Right ventricle myocardium inferior (tissue), 1 donor: ENCODE data around the gene KIRREL1. TPM values are rescaled to one million over a fixed set of nuclear protein-coding genes. Genes with fewer than 3 reads are reported as not detected.

Experiments used
- ATAC-seq: fragments of 200-7000 bp; cut with Tn5 transposase; one replicate; pipeline ENCODE4 v1.9.1; 2020; ENCODE audit warnings: mild to moderate bottlenecking, moderate library complexity
- DNase-seq: peaks from one replicate; pipeline ENCODE4 v3.0.0; 2021; ENCODE audit errors: missing footprints
- intact Hi-C: fragments of 100-400 bp; cut with DNase I; formaldehyde crosslinking; loops from one replicate; pipeline ENCODE4 v1.11.0; 2022
- total RNA-seq: library from RNA; stranded (reverse); fragmentation: NEBNext Ultra II Directional; extraction: Animal tissue kit (Norgen Biotek cat#: 25700); gene quantifications from one replicate; pipeline ENCODE4 v1.2.1, GENCODE V29; 2021
- donor health status: DM: no; HTN: yes; CAD: no; lungs with severe emphysema.

The KIRREL1 gene
- total RNA-seq, 1 donor from 2014 or later, result 11.3 TPM

DNA sequence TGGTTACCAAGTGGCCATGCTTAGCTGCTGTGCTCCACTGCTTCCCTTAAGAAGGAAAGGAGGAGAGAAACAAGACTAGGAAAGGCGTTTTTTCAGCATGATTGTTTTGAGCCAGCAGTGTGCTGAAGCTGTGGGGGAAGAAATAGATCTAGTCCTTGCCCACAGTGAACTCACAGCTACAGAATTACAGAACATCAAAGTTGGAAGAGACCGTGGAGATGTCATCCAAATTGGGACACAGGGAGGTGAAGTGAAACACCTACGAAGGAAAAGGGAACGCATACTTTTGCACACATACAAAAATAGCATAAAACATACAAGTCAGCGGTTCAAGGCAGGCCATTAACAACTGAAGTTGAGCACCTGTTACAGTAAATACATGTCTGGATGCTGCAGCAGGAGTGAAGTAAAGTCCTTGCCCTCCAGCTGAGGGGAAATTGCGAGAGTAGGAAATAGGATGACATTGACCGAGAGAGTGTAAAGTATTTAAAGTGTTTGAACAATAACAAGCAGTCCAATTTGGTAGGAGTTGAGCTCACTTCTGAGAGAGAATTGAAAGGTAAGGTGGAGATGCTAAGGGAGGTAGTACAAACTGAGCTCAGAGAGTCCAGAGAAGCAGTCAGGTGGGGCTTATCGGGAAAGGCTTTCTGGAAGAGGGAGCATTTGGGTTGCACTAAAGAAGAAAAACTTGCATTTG, 55.1 kb downstream of the KIRREL1 start:
- ATAC-seq, result no peak
- DNase-seq, result no peak
- intact Hi-C loops, result no loop called here

DNA sequence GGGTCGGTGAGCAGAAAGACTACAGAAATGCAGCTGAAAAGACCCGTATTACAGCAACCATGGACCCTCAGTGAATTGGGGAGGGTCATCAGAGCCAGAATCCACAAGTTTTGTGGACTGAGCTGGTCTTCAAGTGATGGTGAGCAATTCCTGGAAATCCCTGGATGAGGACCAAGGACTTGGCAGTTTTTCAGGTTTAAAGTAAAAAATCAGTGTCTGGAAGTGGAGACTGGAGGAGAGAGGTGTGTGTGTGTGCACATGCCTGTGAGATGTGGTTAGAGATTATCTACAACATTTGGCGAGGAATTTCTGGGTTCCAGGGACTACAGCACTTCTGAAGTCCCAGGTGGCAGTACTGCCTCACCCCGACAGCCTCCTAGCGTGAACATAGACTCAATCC, 56.4 kb downstream of the KIRREL1 start:
- DNase-seq (no peak), ATAC-seq (no peak)
- intact Hi-C loops, result no loop called here

DNA sequence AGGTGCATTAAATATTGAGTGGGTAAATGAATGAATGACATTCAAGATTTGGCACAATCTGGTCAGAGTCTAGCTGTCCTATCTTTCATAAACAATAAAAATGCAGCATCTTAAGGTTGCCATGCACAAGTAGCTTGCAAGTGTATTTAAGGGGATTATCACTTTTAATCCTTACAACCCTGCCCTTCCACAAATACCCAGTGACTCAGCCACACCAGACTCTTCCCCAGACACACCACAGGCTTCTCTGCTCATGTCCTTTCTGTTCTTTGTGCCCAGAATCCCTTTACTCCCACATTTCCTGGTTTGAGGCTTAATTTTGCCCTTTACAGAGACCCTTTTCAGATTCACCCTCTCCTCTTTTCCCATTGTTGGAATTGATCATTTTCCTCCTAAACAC, 59.8 kb downstream of the KIRREL1 start:
- no peak for ATAC-seq
- no peak for DNase-seq
- intact Hi-C loops, result no loop called here

DNA sequence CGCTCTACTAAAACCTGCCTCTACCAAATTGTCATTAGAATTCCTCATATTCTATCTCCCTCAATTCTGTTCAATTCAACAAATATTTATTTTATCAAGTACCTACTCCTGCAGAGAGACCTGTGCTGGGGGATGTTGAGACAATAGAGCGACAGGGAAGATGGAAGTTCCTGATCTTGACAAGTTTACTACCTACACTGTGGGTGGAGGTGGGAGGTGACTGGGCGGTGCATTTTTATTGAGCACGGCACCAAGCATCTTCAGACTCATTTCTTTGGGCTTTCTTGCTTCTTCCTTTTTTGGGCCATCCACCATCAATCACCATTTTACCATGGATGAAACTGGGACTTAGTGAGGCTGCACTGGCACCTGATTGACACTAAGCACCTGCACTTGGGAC, 61.3 kb downstream of the KIRREL1 start:
- intact Hi-C loops, result no loop called here
- ATAC-seq, result no peak
- no peak for DNase-seq

DNA sequence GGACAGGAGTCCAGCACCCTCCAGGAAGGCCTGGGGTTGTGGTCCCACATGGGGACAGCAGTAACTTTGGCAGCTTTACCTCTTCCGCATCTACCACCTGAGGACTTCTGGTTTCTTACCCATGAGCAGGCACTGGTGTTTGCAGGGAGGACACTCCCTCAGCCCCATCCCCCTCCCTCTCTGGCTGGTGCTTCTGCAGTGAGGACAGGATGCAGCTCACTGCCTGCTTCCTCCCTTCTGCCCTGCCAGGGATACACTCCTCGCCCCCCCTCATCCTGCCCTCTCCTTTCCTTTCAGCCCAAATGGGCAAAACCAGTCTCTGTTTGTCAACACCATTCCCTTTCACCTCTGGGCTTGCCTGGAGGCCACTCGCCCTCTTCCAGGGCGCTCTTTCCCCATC, 62.4 kb downstream of the KIRREL1 start:
- intact Hi-C loops, result no loop called here
- ATAC-seq, result no peak

DNA sequence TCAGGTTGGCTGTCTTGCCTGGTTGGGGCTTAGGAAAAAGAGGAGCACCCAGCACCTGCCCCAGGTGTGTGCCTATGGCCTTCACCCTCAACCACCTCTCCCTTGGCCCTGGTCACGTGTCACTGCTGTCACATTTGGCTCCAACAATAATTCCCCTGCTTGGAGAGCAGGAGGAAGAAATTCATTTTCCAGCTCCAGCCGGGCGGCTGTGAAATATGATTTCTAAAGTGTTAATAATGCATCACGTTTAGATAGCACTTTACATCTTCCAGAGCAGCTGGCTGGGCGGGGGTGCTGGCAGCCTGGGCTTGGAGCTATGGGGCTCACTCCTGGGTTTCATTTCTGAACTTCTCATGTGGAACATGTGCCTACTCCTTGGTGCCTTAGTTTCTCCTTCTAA, 63.1 kb downstream of the KIRREL1 start:
- DNase-seq (no peak), ATAC-seq (no peak)
- intact Hi-C loops, result no loop called here

More for the DNA sequence above, 62.4 kb downstream of the KIRREL1 start:
- DNase-seq, result no peak

DNA sequence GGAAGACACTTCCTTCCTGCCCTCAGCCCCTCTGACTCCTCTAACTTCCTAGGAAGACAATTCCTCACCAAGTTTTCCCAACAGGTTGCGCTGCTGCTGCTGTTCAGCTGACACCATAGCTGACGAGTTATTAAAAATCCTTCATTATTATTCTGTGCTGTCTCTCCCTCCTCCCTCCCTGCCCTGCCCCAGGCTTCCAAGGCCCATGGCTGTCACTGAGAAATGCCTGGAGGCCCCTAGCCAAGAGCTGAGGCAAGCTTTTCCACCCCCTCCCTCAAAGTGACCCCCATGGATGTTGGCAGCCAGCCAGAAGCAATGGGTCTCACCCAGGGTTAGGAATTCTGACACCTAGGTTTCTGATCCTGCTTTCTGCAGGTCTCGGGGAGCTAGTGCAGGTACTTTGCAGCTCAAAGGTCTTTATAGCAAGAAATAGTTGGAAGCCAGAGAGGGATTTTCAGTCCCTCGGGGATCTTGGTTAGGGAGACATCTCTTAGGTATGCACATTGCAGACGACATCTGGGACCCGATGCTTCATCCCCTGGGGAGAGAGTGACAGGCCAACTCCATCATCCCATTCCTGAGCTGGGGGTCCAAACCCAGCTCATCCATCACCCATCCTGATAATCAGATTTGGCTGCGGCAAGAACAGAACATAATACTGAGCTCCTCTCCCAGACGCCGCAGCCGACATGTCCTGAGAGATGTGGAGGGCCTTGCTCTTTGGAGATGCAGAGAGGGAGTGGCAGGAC, 65.0 kb downstream of the KIRREL1 start:
- intact Hi-C loops, result no loop called here
- DNase-seq (no peak), ATAC-seq (no peak)

DNA sequence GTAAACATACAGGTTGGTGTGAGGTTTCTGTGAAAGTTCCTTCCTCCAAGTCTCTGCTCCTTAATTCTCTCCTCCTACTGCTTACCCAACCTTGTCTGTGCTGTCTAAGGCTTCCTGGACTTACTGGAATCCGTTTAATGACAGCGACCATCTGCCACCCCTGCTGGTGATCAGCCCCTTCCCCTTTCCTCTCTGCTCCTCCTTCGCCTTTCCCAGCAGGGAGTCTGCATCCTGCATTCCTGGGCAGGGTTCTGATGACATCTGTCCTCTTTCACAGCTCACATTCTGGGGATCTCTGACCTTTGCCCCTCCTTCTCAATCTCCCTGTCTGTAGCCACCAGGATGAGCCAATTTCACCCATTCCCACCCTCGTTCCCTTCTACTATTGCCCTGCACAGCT, 66.5 kb downstream of the KIRREL1 start:
- ATAC-seq (no peak), DNase-seq (no peak)
- intact Hi-C loops, result no loop called here

DNA sequence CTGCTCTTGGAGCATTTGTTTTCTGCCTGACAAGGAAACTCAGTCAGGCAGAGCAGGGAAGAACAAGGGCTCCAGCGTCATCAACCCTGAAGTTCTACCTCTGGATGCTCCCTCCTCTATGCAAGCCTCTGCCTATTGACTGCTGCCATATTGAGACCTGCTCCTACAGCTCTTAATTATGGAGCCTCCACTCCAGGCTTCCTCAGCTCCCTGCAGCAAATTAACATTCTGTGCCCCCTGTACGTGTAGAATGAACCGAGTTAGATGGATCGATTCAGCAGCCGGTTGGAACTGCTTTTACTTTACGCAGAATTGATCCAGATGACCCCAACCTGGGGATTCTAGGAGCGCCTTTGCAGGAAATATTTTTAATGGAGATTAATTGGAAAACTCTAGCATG, 68.7 kb downstream of the KIRREL1 start:
- ATAC-seq (no peak), DNase-seq (no peak)
- intact Hi-C loops, result no loop called here

DNA sequence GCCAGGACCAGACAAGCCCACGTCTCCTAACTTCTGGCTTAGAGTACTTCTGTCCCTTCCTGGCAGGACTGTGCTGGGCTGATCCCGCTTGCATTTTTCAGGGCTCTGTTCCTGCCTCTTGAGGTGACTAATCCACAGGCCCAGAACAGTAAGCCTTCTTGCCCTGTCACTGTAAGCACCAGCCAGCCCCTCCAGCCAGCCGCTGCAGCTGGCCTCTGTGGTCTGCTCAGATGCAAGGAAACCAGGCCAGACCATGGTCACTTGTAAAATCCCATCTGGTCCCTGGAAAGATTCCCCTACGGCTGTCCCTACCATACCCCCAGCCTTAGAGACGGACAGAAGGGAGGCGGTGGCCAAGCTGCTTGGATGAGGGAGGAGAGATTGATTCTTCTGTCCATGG, 74.2 kb downstream of the KIRREL1 start:
- intact Hi-C loops, result no loop called here
- peak; percentile 51 for ATAC-seq
- no peak for DNase-seq

DNA sequence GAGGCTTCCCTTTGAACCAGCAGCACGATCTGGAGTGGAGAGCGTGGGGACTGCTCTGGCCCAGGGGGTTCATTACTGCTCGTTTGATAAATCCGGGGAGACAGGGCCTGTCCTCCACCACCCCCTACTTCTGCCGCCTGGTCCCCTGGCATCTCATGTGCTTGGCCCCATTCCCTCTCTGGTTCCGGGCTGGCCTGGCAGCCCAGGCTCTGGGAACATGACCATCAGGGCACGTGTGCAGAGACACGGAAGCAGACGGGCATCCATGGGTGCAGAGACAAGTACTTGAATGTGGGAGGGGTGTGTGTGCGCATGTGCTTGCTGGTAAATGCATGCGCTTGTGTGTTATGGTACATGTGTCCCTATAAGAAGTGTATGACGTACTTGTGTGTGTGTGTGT, 75.5 kb downstream of the KIRREL1 start:
- intact Hi-C loops, result no loop called here
- DNase-seq (no peak), ATAC-seq (no peak)

DNA sequence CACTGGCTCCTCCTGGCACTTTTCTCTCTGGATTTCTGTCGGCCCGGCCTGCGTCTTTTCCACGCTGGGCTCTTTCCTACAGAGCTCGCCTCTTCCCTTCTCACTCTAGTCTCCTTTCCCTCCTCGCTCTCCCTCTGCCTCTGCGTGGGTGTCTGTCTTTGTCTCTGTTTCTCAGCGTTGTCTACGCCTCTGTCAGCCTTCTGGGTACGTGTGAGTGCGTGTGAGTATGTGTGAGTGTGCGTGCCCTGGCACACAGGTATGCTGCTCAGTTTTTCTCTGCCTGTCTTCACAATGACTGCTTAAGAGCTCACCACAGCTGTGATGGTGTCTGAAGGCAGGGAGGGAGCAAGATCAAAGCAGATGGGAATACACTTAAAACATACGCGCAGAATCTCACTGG, 77.7 kb downstream of the KIRREL1 start:
- DNase-seq, result no peak
- ATAC-seq, result no peak
- intact Hi-C loops, result no loop called here

DNA sequence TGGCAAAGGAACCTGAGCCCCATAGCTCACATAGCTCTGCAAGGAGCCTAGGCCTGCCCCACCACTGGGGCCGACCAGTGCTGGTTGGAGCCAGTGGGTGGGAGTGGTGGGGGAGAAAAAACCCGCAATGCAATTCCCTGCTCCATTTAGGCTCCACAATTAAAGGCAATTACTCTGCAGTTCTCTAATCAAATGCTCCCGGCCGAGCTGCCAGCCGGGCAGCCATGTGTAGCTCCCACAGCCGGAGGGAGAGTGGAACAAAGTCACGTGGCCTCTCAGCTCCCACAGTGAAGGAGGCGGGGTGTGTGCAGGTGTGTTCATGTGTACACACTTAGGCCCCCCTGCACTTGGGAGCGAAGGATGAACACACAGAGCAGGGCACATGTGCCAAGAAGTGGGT, 81.6 kb downstream of the KIRREL1 start:
- intact Hi-C loops, result no loop called here
- DNase-seq (no peak), ATAC-seq (no peak)

DNA sequence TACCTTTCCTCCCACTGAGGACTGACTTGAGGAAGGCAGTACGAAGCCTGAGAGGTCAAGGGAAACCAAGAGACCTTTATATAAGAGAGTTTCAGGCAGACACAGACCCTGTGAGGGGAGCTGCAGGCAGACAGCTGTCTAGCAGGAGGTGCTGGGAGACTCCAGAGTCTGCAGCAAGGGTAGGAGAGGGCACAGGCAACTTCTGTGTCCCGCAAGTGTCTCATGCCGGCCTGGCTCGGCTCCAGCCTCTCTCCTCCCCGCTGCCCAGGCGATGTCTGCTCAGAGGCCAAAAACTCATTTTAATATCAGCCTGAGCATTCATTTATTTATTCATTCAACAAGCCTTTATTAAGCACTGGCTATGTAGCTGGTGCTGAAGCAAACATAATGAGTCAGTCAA, 83.0 kb downstream of the KIRREL1 start:
- ATAC-seq, result no peak
- no peak for DNase-seq
- intact Hi-C loops, result no loop called here

DNA sequence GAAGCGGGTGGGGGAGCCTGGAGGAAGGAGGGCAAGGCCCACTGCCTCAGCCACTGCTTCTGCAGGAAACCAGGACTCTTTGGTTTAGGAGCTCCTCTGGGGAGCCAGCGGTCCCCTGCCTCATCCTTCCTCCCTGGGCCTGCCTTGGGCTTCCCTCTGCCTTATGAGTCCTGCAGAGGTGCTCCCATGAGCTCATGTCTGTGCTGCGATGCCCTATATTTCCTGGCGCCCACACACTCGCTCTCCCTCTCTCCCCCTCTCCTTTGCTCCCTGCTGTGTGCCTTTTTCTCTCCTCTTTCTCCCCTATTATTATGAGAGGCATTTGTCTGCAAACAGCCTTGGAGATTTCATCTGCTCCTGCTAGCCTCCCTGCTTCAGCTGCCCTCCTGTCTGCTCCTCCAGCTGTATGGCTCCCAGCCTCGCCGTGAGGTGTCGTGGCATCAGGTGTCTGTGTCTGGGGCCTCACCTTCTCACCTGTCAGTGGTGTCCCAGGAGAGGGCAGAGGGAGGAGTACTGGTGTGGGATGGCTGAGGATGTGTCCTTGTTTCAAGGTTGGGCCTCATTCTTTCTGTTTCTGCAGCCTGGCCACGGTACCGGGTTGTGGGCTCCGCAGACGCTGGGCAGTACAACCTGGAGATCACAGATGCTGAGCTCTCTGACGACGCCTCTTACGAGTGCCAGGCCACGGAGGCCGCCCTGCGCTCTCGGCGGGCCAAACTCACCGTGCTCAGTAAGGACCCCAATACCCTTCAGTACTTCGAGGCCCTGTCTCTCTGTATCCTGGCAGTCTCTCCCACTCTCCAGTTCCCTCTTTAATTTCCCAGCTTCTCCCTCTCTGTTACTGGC, 84.2 kb downstream of the KIRREL1 start:
- no peak for ATAC-seq
- intact Hi-C loops, result no loop called here
- no peak for DNase-seq

DNA sequence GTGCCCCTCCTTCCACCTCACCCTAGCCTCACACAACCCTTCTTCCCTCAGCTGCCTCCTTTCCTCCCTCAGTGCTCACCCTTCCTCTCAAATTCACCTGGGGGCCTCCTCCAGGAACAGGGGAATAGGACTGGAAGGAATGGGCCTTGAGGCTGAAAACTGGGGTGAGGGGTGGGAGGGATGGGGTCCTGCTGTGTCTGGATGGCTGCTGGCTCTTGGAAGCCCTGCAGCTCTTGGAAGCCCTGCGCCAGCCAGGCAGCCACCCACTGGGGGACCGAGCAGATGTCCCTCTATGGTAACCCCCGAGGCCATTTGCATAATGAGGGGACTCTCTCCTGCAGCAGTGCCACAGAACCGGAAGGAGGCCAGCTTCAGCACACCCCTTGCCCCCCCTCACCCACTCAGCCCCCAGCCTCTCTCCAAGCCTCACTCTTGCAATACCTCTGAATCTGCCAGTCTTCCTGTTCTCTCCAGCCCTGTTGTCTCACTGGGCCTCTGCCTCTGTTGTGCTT, 85.2 kb downstream of the KIRREL1 start:
- intact Hi-C loops, result no loop called here
- ATAC-seq, result no peak
- no peak for DNase-seq

DNA sequence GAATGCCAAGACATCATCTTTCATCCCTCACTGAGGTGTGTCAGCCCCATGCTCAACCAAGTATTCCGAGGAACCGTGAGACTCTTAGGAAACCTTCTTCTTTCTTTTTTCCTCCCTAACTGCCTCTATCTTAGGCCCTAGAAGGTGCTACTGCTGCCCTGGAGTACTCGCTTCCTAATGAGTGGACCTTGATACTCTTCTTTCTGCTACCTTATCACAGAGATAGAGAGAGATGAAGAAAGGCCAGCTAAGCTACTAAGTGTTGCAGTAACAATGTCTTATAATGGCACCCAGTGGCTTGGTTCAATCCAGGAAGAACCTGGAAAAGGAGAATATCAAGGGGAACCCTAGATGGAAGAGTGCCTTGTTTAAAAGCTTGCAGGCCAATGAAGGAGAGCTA, 86.6 kb downstream of the KIRREL1 start:
- no peak for ATAC-seq
- no peak for DNase-seq
- intact Hi-C loops, result no loop called here

DNA sequence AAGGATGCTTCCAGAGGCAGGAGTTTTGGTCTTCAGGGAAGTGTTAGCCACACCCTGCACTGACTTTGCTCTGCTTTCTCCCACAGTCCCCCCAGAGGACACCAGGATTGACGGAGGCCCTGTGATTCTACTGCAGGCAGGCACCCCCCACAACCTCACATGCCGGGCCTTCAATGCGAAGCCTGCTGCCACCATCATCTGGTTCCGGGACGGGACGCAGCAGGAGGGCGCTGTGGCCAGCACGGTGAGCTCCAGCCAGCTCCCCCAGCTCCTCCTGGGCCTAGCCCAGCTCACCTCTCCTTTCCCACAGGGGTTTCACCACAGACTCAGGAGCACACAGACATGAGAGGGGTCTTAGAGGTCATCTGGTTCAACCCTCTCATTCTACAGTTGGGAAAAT, 90.9 kb downstream of the KIRREL1 start:
- intact Hi-C loops, result no loop called here
- DNase-seq (no peak), ATAC-seq (no peak)

DNA sequence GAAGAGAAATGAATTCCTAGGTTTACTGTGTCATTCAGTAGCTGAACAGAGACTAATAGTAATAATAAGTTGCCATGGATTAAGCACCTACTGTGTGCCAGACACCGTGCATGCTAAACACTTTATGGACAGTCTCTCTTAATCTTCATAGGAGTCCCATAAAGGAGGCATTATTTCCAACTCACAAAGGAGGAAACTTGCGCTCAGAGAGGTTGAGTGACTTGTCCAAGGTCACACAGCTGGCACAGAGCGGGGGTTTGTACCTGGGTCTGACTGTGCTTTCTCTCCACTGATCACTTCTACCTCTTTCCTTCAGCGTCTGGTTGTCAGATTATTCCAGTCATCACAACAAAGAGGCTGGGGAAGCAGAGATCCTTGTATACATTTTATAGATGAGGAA, 91.3 kb downstream of the KIRREL1 start:
- intact Hi-C loops, result loop anchor here (5.0 kb wide), 2 partner anchors 47 to 122 kb away; no protein-coding TSS in a partner anchor
- DNase-seq (no peak), ATAC-seq (no peak)
